Stimulated activated CD8-positive, alpha-beta memory T cell treated with anti-CD3 and anti-CD28 coated beads, Interleukin-12 subunit alpha, Interleukin-12 subunit beta, amount 100 ng/mL, for 24 hours (primary cell): ENCODE results near the gene UST.
"Not testable (repeated sequence)": the region's sequence is repeated elsewhere in the genome, so short reads cannot be mapped to it uniquely, and the experiment has no call there.

Source experiments
- DNase-seq: peaks from one replicate; pipeline ENCODE4 v3.0.0-alpha.2; 2020; ENCODE audit errors: extremely low read depth

UST gene

DNA sequence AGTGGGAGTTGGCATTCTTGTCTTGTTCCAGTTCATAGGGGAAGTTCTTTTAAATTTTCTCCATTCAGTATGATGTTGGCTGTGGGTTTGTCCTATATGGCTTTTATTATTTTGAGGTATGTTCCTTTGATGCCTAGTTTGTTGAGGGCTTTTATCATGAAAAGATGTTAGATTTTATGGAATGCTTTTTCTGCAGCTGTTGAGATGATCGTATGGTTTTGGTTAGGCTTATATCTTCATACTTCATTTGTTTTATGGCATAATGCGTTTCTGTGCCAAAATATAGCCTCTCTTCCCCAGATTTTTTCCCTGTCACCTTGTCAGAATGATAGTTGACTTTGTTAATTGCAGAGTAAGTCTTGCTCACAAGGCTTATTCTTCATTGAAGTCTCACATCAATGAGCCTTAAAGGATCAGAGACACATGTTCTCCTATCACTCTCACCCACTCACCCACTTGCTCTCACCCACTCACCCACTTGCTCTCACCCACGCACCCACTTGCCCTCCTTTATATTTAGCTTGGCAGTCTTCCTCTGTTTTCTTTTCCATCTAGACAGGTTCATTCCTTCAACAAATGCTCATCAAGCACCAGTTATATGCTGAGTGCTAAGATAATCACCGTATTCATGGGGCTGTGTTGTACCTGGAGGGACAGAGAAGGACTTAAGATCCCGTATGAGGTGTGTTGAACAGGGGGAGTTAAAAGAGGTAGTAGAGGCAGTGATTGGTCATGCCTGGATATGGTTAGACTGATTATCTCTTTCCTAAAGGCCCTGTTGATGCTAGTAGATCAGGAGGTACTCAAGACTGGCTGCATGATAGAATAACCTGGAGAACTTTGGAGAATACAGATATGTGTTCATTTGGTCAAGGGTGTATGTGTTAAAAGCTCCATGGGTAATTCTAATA is 19.3 kb downstream of the UST start:
- no peak for DNase-seq

DNA sequence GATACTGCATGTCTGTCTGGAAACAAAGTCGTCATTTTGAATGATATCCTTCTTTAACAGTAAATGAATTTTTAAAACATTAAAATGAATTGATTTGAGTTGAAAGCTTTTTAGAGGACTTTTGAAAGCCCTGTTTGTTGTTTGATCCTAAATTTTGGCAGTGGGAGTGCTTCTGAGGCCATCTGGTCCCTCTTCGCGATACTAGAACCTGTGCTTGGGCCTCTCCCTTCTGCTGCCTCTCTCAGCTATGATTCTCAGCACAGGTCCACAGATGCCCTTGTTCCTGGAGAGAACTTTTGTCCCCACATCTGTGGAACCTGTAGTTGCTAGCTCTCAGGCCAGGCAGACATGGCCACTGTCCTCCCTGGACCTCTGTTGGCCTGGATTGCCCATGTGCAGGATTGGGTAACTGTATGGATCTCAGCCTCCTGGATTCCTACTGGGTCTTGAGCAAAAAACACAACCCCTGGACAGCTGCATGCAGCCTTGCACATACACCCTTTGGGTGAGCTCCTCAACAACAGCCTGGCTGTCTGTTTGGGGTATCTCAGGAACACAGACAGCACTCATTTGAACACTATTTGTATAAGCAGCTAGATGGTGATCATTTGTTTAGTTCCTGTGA is 21.9 kb downstream of the UST start:
- DNase-seq: no peak

- no peak for DNase-seq
Measured at GRCh38 chr6:148769304-148769968, 22.6 kb downstream of the UST start.

DNA sequence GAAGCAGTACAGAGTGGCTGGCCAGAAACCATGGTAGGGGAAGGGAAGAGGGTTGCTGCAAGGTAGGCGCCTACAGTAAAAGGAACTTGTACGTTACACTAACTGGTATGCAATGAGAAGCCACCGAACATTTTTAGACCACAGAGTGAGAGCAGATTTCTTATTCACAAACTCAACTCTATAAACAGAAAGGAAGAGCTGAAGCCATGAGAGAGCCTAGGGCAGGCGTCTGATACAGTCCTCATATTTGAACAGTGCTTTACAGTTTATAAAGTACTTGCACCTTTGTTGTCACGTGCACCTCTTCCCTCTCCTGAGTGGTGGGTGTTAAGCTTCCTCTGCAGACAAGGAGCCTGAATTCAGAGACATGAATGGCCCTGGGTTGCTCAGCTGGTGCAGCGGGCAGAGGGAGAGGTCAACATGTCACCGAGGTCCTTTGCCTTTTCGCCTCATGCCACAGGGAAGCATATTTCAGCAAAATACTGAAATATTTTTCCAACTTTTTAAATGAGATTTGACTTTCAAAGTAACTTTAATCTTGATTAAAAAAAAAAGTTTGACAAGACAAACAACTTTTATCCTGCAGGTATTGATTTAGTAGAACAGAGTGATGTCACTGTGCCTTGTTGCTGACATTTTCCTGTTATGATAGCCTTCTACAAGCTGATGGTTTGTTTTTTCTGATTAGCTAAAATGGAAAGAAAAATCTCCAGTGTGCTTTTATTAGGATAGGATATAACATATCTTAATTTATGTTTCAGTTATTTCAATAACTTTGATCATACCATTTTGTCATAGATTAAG is 23.8 kb downstream of the UST start:
- DNase-seq: no peak

DNA sequence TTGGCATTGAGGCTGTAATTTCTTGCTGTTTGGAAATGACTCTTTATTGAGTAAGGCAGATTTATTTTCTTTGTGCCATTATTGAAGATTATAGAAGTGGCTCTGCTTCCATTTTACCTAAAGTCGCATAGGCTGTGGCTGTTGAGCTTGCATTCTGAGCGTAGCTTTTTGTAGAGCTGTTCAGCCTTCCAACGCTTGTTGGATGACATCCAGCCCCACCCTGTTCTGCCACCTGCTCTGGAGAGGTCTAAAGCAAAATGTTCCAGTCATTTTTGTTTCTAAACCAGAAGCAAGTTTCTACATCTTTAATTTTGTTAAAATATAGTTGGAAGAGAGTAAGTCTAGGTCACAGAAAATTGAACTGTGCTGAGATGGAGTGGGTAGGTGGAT is 24.4 kb downstream of the UST start:
- DNase-seq: no peak

DNA sequence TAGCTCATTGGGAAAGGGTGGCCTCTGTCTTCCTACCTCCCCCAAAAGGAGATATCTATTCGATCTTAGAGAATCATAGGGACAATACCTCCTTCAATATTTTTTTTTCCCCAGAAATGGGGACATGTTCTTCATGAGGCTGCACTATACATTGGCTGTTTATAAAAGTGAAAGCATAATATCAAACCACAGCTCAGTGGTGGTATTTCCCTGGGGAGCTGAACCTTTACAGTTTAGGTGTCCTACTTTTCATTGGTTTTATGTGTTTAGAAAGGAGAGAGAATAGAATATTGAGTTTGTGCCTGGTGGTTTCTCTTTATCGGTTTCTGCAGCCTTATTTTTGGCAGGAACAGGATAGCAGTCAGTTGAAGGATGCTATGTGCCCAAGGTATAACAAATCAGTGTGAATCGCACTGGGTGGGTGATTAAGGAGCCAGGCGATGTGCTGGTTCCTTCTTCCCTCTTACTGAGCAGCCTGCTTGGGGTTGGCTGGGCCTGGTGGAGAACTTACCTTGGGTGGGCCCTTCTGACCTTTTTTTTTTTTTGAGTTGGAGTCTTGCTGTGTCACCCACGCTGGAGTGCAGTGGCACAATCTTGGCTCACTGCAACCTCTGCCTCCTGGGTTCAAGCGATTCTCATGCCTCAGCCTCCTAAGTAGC is 25.2 kb downstream of the UST start:
- no peak for DNase-seq

- DNase-seq: no peak
Measured at GRCh38 chr6:148775161-148775560, 28.3 kb downstream of the UST start.

DNA sequence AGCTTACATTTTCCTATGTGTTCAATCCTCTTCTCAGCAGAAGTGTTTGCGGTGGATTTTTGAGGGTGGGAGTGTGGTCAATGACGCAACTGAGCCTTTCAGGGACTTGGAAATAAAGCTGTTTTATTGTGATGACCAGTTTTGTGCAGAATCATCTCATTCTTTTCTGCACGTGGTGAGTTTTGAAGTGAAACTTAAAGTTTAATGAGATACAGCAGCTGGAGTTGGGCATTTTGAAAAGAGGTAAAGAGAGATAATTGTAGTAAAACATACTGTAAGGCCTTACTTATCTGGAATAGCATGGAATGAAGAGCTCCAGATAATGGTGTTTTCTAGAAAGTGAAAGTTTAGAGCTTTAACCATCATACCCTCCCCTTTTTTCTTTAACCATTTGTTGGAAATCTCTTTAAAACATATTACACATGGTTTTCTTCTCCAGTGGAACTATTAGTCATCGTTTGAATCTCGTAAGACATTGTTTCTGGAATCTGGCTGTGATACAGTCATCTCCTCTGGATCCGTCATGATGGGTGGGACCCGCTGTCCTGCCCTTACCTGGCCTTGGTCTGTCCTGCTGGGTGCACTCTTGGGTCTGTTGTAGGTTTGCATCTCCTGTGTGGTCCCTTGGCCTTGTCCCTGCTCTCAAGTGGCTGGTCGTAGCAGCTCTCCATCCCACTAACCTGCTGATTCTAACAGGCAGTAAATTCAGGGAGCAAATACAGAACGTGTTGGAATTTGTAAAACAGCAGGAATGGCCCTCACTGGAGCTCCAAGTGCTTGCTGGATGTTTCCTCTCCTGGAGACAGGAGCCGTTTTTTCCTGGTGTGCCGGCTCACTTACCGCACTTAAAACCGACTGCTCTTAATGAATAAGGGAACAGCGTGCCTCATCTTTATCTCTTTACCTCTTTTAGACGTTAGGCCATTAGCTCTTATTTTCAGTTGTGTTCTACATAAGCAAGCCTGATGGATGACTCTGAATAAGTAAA is 29.8 kb downstream of the UST start:
- no peak for DNase-seq

GRCh38 chr6:148779142-148779562 is 32.3 kb downstream of the UST start:
- no peak for DNase-seq

DNA sequence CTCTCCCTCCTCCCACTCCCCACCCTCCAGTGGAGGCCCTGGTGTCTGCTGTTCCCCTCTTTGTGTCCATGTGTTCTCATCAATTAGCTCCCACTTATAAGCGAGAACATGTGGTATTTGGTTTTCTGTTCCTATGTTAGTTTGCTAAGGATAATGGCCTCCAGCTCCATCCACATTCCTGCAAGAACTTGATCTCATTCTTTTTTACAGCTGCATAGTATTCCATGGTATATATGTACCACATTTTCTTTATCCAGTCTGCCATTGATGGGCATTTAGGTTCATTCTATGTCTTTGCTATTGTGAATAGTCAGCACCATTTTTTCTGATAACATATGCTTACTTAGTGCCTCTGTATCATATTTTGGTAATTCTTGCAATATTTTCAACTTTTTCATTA is 33.6 kb downstream of the UST start:
- DNase-seq: not testable (repeated sequence)

DNA sequence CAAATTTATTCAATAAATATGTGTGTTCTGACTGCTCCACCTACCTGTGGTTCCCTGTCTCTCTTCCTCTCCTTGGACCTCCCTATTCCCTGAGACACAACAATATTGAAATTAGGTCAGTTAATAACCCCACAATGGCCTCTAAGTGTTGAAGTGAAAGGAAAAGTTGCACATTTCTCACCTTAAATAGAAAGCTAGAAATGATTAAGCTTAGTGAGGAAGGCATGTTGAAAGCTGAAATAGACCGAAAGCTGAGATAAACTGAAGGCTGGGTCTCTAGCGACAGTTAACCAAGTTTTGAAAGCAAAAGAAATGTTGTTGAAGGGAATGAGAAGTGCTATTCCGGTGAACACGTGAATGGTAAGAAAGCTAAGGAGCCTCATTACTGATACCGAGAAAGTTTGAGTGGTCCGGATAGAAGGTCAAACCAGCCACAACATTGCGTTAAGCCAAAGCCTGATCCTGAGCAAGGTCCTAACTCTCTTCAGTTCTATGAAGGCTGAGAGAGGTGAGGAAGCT is 34.1 kb downstream of the UST start:
- no peak for DNase-seq

DNA sequence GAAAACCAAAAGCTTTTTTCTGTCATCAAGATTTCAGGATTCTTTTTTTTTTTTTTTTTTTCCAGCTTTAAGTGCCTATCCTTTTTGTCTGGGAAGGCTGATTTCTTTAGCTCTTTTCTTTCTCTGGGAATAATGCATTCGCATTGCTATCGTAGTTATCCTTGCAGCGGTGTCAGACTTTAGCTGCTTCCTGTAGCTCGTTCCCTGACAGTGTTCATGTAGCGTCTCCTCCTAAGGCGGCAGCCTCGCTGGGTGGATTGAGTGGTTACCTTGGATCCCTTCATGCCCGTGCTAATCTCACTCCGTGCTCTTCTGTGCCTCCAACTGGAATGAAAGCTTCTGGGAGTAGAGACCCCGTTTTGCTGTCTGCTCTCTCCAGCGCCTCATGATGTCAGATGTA is 43.1 kb downstream of the UST start:
- no peak for DNase-seq

DNA sequence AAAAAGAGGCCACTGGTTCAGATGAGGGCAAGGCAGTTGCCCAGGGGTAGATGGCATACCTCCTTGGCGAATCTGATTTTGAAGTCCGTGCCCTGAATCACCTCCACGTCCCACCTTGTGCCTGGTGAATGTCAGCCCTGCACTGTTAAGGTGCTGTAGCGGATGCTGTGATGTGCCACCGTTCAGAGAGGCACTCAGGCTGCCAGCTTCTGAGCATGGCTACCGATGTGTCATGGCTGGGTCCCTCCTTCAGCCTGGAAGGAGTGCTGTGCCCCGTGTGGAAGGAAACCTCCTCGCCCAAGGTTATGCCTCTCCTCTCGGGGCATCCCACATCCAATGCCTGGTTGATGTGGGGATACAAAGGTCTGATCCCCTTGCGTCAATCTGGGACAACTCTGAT is 43.6 kb downstream of the UST start:
- DNase-seq: no peak

DNA sequence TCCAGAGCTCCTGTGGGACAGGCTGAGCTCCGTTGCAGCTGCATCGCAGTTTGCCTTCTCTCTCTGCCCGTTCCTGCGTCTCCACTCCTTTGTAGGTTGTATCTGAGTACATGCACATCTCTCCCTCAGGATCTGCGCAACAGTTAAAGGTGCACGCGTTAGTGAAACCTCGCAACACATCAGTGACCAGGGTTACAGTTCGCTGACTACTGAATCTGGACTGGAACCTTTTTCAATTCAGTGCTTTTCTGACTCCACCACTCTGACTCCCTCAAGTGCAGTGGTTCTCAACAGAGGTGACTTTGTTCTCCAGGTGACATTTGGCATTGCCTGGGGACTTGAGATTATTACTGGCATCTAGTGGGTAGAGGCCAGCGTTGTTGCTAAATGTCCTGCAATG is 44.0 kb downstream of the UST start:
- no peak for DNase-seq

- DNase-seq: no peak
Measured at GRCh38 chr6:148791372-148791771, 44.5 kb downstream of the UST start.

- DNase-seq: no peak
Measured at GRCh38 chr6:148793721-148794120, 46.9 kb downstream of the UST start.

GRCh38 chr6:148794797-148795196 is 48.0 kb downstream of the UST start:
- DNase-seq: no peak

DNA sequence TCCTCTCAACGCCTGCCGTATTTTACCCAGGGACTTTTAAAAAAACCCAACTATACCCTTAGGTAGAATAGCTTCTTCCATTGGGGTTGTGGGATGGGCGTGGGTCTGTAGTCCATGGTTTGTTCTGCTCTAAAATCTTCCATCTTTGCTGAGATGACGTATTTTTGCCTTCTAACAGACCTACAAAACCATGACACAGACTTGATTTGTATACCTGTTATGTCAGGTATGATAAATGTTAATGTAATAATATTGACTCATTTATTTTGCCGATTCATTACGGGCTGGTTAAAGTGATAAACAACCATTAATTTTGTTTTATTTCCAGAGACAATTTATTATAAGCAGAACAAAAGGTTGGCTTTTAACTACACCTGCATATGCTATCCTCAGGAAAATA is 48.7 kb downstream of the UST start:
- DNase-seq: no peak

DNA sequence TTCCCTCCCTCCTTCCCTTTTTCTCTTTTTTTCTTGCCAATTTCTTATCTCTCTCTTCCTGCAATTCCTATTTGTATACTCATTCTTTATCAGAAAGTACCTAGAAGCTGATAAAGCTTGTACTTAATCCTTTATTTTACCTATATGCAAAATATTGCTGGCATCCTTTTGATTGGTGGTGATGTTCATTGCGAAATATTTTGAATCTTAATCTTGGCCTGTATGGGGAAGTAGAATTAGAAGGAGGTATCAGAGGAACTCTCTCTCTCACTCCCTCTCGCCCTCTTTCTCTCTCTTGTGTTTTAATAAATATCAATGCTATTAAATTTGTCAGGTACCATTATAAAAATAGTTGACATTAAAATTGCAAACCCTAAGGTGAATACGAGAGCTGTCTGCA is 52.8 kb downstream of the UST start:
- no peak for DNase-seq

DNA sequence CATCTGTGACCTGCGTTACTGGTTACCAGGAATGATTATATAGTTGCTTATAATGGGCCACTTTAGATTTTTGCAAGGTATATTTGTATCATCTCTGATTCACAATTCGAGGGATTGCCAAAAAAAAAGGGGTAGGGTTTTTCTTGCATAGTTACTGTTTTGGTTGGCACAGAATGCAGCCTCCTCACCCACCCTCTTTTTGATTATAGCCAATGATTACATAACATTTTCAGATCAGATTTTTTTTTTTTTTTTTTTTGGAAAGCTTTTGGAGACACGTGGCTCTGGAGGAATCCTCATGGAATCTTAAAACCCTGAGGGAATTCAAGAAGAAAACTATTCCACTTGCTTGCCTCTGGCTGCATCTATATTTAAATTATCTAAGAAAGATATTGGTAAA is 53.7 kb downstream of the UST start:
- DNase-seq: no peak
